Measurements from ENCODE around the gene SNRNP25.

The SNRNP25 gene

DNA sequence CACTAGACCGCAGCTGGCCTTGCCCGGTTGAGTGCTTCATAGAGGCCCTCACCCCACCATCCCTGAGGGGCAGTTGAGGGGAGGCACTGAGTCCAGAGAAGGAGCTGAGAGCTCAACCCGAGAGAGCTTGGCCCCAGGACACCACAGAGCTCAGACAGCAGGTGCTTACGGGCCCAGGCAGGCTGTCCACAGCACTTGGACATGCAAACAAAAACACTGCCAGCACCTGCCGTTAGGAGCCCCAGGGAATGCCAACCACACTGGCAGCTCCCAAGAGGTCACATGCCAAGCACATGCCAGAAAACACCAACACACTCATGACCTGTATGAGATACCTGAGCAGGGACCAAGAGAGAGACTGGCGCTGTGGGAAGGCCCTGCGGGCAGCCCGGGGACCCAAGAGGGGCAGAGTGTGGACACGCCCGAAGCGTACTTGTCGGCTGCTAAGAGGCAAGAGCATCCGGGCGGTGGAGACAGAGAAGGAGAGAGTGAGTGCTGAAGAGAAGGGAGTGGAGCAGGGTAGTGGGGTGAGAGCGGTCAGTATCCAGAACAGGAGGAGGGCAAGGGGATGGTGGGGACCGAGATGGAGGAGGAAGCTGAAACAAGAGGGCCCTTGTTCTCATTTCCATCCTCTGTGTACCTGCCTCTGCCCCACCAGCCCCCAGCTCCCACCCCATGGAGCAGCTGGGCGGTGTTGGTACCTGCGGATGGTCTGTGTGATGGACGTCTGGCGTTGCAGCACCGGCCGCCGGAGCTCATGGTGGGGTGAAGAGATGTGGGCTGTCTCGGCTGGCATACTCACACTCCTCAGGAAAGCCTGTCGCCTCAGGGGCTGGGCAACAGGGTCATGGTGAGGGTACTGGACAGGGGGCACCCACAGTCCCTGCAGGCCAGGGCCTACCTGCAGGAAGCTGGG is 10.6 kb downstream of the SNRNP25 start:
- DNase-seq = no peak

- DNase-seq = no peak
Observed at GRCh38 chr16:64914-65255, 11.3 kb downstream of the SNRNP25 start.

- peak; percentile 59 for DNase-seq
Observed at GRCh38 chr16:65745-66144, 12.1 kb downstream of the SNRNP25 start.

GRCh38 chr16:66309-67182 is 12.9 kb downstream of the SNRNP25 start:
- no peak for DNase-seq

GRCh38 chr16:67183-67791 is 13.7 kb downstream of the SNRNP25 start:
- no peak for DNase-seq

GRCh38 chr16:67884-68789 is 14.5 kb downstream of the SNRNP25 start:
- DNase-seq = peak; percentile 16

DNA sequence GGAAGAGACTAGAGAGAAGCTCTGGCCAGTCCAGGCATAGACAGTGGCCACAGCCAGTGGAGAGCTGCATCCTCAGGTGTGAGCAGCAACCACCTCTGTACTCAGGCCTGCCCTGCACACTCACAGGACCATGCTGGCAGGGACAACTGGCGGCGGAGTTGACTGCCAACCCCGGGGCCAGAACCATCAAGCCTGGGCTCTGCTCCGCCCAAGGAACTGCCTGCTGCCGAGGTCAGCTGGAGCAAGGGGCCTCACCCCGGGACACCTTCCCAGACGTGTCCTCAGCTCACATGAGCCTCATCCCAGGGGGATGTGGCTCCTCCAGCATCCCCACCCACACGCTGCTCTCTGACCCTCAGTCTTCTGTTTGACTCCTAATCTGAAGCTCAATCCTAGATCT is 15.6 kb downstream of the SNRNP25 start:
- DNase-seq = no peak

- no peak for DNase-seq
Observed at GRCh38 chr16:71210-71539, 17.5 kb downstream of the SNRNP25 start.

GRCh38 chr16:71540-72401 is 18.1 kb downstream of the SNRNP25 start:
- DNase-seq = peak; percentile 76

GRCh38 chr16:72561-73548 is 19.2 kb downstream of the SNRNP25 start, which contains the start of gene RHBDF1:
RHBDF1 (minus strand) TSS chr16:72631; CDS start chr16:65015, 7,616 bp downstream.
- DNase-seq = peak; percentile 57

DNA sequence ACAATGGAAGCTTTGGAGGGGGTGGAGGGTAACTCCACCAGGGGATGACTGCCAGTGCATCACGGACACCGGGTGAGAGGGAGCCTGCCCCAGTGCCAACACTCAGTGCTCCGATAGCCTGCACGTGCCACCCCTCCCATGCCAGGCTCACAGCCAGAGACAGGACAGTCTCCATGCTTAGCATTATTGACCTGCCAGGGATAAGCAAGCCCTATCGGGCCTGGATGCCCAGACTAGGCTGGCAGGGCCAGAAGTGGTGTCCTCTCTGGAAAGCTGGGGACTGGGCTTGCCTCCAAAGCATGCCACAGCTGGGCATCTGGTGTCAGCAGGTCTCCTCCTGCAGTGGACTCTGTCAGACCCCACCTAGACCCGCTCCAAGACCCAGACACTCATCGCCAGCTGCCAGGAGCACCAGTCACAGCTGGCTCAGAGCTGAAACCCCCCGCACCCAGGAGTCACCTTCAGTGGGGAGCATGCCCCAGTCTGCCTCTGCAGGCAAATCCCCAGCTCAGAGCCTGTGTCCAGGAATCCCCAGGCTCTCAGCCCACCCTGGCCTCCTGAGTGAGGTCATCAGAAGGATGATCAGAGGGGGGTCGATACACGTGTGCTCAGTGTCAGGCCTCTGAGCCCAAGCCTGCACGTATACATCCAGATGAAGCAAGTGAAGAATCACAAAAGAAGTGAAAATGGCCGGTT is 20.6 kb downstream of the SNRNP25 start:
- no peak for DNase-seq

DNA sequence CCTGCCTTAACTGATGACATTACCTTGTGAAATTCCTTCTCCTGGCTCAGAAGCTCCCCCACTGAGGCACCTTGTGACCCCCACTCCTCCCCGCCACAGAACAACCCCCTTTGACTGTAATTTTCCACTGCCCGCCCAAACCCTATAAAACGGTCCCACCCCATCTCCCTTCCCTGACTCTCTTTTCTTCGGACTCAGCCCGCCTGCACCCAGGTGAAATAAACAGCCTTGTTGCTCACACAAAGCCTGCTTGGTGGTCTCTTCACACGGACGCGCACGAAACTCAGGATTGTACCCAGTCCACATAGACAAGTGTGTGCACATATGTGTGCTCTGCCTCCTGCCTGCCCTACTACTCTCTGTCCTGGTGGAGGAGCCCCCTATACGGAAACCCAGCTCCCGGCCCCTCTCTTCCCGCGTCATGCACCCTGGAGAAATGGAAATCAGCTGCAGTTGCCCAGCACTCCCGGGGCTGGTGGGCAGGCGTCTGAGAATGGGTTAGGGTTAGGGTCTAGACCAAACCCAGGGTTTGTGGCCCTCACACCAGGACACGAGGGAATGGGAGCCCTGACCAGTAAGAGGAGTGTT is 21.2 kb downstream of the SNRNP25 start:
- no peak for DNase-seq

DNA sequence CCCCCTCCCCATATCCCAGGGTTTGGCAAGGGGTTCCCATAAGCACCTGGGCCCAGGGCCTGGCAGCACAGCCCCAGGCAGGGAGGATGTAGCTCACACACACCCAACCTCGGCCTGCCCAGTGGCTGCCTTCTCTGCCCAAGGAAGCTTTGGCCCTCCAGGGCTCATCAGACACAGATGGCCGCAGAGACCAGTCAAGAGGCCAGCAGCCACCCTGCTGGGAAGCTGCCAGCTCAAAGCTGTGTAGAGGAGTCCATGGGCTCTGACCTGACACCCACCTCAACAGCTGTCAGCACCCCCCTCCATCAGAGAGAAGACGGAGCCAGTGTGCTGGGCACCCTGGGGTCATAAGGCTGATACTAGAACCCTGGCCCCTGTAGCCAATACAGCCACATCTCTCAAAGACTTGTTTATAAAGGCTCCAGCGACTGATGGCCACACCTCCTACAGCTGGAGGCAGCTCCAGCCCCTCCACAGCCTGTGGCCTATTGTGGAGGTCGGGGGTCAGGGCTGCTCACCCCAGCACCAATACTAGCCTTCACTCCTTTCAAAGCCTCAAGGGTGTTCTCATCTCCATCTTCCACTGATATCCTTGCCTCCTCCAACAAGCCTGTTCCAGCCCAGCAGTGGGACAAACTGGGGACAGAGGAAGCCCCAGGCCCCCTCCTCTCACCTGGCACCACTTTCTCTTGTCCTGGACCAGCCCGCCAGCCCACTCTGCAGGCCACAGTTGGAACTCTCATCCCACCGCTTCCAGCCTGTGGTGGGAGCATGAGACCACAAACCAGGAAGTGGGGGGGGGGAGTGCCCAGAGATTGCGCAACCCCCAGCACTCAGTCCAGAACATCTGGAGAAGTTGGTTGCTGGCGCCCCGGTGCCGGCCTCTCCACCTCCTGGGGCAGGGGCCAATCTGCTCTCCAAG is 22.2 kb downstream of the SNRNP25 start:
- DNase-seq = peak; percentile 88

- DNase-seq = peak; percentile 92
Observed at GRCh38 chr16:76535-77272, 23.1 kb downstream of the SNRNP25 start.

GRCh38 chr16:77273-77806 is 23.7 kb downstream of the SNRNP25 start:
- peak; percentile 86 for DNase-seq

DNA sequence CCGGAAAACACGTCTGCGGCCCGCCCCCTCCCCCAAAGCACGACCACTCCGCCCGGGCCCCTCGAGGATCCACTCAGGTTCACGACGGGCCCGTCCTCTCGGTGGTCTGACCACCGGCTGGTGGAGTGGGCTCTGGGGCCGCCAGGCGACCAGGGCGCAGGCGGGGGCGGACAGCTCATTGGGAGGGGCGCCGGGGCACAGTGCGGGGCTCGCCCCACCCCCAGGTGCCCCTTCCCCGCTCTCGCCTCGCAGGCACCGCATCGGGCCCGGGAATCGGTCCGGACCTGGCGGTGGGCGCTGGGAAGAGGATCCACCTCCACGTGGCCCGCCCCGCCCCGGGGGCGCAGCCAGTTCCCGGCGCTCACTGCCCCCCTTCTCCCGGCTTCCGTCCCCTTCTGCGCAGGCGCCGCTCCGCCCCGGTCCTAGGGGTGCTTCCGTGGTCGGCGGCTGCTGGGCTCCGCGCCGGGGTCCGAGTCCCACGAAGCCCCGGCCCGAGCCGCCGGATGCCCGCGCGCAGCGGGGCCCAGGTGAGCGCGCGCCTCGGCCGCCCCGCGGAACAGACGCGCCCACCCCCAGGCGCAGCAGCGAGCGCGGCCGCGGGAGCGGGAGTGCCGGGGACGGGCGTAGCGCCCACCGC is 24.3 kb downstream of the SNRNP25 start, which contains the start of gene MPG:
TSS of gene MPG (plus strand) at position 419 of the 637 bp plus-strand sequence. CDS start at position 504, 85 bp downstream.
- peak; percentile 81 for DNase-seq

Measured in HCEC 1CT (cell line).